Activated naive CD8-positive, alpha-beta T cell treated with anti-CD3 and anti-CD28 coated beads for 36 hours (primary cell): Measurements from ENCODE around the gene SMOC1. TPM values are rescaled to one million over a fixed set of nuclear protein-coding genes. Genes with fewer than 3 reads are reported as not detected.

ENCODE experiments used
- DNase-seq: peaks from one replicate; pipeline ENCODE4 v3.0.0; 2021
- H3K27ac Mint-ChIP-seq: one replicate; pipeline ENCODE4 v1.8.0; 2022; ENCODE audit warnings: mild to moderate bottlenecking, moderate library complexity, mixed read lengths
- H3K27me3 Mint-ChIP-seq: one replicate; pipeline ENCODE4 v1.8.0; 2022; ENCODE audit warnings: mild to moderate bottlenecking, mixed read lengths
- H3K36me3 Mint-ChIP-seq: one replicate; pipeline ENCODE4 v1.8.0; 2021; ENCODE audit warnings: mild to moderate bottlenecking, mixed read lengths
- H3K4me1 Mint-ChIP-seq: one replicate; pipeline ENCODE4 v1.8.0; 2021; ENCODE audit warnings: mixed read lengths
- H3K4me3 Mint-ChIP-seq: one replicate; pipeline ENCODE4 v1.8.0; 2022; ENCODE audit warnings: mild to moderate bottlenecking, moderate library complexity, mixed read lengths
- H3K9me3 Mint-ChIP-seq: one replicate; pipeline ENCODE4 v1.8.0; 2022; ENCODE audit warnings: mixed read lengths
- total RNA-seq, 2 experiments: library from RNA; stranded (reverse); gene quantifications; one replicate each; pipeline ENCODE4 v1.2.3, GENCODE V29; 2021

SMOC1 gene
- total RNA-seq, 2 experiments from 2014 or later, result not detected

- Mint-ChIP-seq H3K36me3 (no peaks in the 10 kb centered on the region), H3K27ac (no peak overlapping the region), H3K4me1 (no peaks in the 10 kb centered on the region), H3K27me3 (peaks cover 5% of the 10 kb centered on the region), H3K9me3 (peaks cover 2% of the 10 kb centered on the region), H3K4me3 (no peak overlapping the region)
- no peak for DNase-seq
Observed at GRCh38 chr14:69904246-69904645, 25.0 kb downstream of the SMOC1 start.

- no peaks in the 10 kb centered on the region for H3K9me3 Mint-ChIP-seq
Observed at GRCh38 chr14:69906201-69906600, 27.0 kb downstream of the SMOC1 start.

GRCh38 chr14:69909826-69910550 lies 30.8 kb downstream of the SMOC1 start:
- Mint-ChIP-seq H3K4me3 (no peak overlapping the region), H3K4me1 (no peaks in the 10 kb centered on the region), H3K27ac (no peak overlapping the region), H3K27me3 (no peaks in the 10 kb centered on the region), H3K36me3 (no peaks in the 10 kb centered on the region), H3K9me3 (no peaks in the 10 kb centered on the region)
- no peak for DNase-seq

More at GRCh38 chr14:69906201-69906600, 27.0 kb downstream of the SMOC1 start:
- Mint-ChIP-seq H3K27me3 (no peaks in the 10 kb centered on the region), H3K27ac (no peak overlapping the region), H3K4me1 (no peaks in the 10 kb centered on the region), H3K4me3 (no peak overlapping the region), H3K36me3 (no peaks in the 10 kb centered on the region)
- DNase-seq, result no peak

GRCh38 chr14:69910871-69911270 lies 31.7 kb downstream of the SMOC1 start:
- Mint-ChIP-seq H3K4me1 (no peaks in the 10 kb centered on the region), H3K27me3 (peaks cover 6% of the 10 kb centered on the region), H3K4me3 (no peak overlapping the region)

GRCh38 chr14:69913686-69914085 lies 34.5 kb downstream of the SMOC1 start:
- H3K36me3 Mint-ChIP-seq, result no peaks in the 10 kb centered on the region
- H3K4me3 Mint-ChIP-seq, result no peak overlapping the region
- peaks cover 19% of the 10 kb centered on the region for H3K27me3 Mint-ChIP-seq
- H3K9me3 Mint-ChIP-seq, result no peaks in the 10 kb centered on the region
- no peaks in the 10 kb centered on the region for H3K4me1 Mint-ChIP-seq
- no peak overlapping the region for H3K27ac Mint-ChIP-seq
- DNase-seq, result no peak

More at GRCh38 chr14:69910871-69911270, 31.7 kb downstream of the SMOC1 start:
- H3K9me3 Mint-ChIP-seq, result no peaks in the 10 kb centered on the region
- H3K27ac Mint-ChIP-seq, result no peak overlapping the region
- no peak for DNase-seq
- no peaks in the 10 kb centered on the region for H3K36me3 Mint-ChIP-seq

GRCh38 chr14:69916396-69916795 lies 37.2 kb downstream of the SMOC1 start:
- no peaks in the 10 kb centered on the region for H3K9me3 Mint-ChIP-seq
- H3K4me3 Mint-ChIP-seq, result no peak overlapping the region
- no peaks in the 10 kb centered on the region for H3K4me1 Mint-ChIP-seq

GRCh38 chr14:69917287-69917686 lies 38.1 kb downstream of the SMOC1 start:
- H3K4me3 Mint-ChIP-seq, result no peak overlapping the region
- no peak overlapping the region for H3K27ac Mint-ChIP-seq
- H3K4me1 Mint-ChIP-seq, result no peaks in the 10 kb centered on the region
- H3K9me3 Mint-ChIP-seq, result no peaks in the 10 kb centered on the region
- DNase-seq, result no peak
- no peaks in the 10 kb centered on the region for H3K36me3 Mint-ChIP-seq
- peaks cover 24% of the 10 kb centered on the region for H3K27me3 Mint-ChIP-seq

More at GRCh38 chr14:69916396-69916795, 37.2 kb downstream of the SMOC1 start:
- H3K36me3 Mint-ChIP-seq, result no peaks in the 10 kb centered on the region
- no peak for DNase-seq
- H3K27me3 Mint-ChIP-seq, result peaks cover 22% of the 10 kb centered on the region
- H3K27ac Mint-ChIP-seq, result no peak overlapping the region

- Mint-ChIP-seq H3K9me3 (no peaks in the 10 kb centered on the region), H3K27me3 (peaks cover 32% of the 10 kb centered on the region)
Observed at GRCh38 chr14:69919815-69920214, 40.6 kb downstream of the SMOC1 start.

GRCh38 chr14:69921052-69921451 lies 41.8 kb downstream of the SMOC1 start:
- Mint-ChIP-seq H3K36me3 (no peaks in the 10 kb centered on the region), H3K4me3 (no peak overlapping the region), H3K27ac (no peak overlapping the region), H3K9me3 (no peaks in the 10 kb centered on the region), H3K27me3 (peaks cover 24% of the 10 kb centered on the region), H3K4me1 (no peaks in the 10 kb centered on the region)
- DNase-seq, result no peak

More at GRCh38 chr14:69919815-69920214, 40.6 kb downstream of the SMOC1 start:
- no peak for DNase-seq
- Mint-ChIP-seq H3K27ac (no peak overlapping the region), H3K4me1 (no peaks in the 10 kb centered on the region), H3K4me3 (no peak overlapping the region), H3K36me3 (no peaks in the 10 kb centered on the region)

- H3K27ac Mint-ChIP-seq, result no peak overlapping the region
- H3K36me3 Mint-ChIP-seq, result no peaks in the 10 kb centered on the region
- DNase-seq, result no peak
- H3K4me1 Mint-ChIP-seq, result no peaks in the 10 kb centered on the region
- no peak overlapping the region for H3K4me3 Mint-ChIP-seq
- H3K9me3 Mint-ChIP-seq, result no peaks in the 10 kb centered on the region
- peaks cover 13% of the 10 kb centered on the region for H3K27me3 Mint-ChIP-seq
Observed at GRCh38 chr14:69922198-69922597, 43.0 kb downstream of the SMOC1 start.

GRCh38 chr14:69924201-69924600 lies 45.0 kb downstream of the SMOC1 start:
- Mint-ChIP-seq H3K4me3 (no peak overlapping the region), H3K27ac (no peak overlapping the region), H3K27me3 (peaks cover 20% of the 10 kb centered on the region), H3K9me3 (no peaks in the 10 kb centered on the region), H3K36me3 (no peaks in the 10 kb centered on the region), H3K4me1 (no peaks in the 10 kb centered on the region)
- DNase-seq, result no peak

GRCh38 chr14:69928111-69928523 lies 48.9 kb downstream of the SMOC1 start:
- peaks cover 19% of the 10 kb centered on the region for H3K27me3 Mint-ChIP-seq
- no peaks in the 10 kb centered on the region for H3K36me3 Mint-ChIP-seq
- H3K27ac Mint-ChIP-seq, result no peak overlapping the region
- H3K4me1 Mint-ChIP-seq, result no peaks in the 10 kb centered on the region
- no peak overlapping the region for H3K4me3 Mint-ChIP-seq
- H3K9me3 Mint-ChIP-seq, result no peaks in the 10 kb centered on the region
- no peak for DNase-seq

GRCh38 chr14:69930780-69931379 lies 51.7 kb downstream of the SMOC1 start:
- Mint-ChIP-seq H3K9me3 (no peaks in the 10 kb centered on the region), H3K4me3 (no peak overlapping the region), H3K4me1 (no peaks in the 10 kb centered on the region), H3K27ac (no peak overlapping the region), H3K27me3 (peaks cover 11% of the 10 kb centered on the region), H3K36me3 (no peaks in the 10 kb centered on the region)
- no peak for DNase-seq

GRCh38 chr14:69931960-69932359 lies 52.7 kb downstream of the SMOC1 start:
- Mint-ChIP-seq H3K27ac (no peak overlapping the region), H3K9me3 (no peaks in the 10 kb centered on the region), H3K4me1 (no peaks in the 10 kb centered on the region), H3K36me3 (no peaks in the 10 kb centered on the region), H3K4me3 (no peak overlapping the region), H3K27me3 (peaks cover 11% of the 10 kb centered on the region)
- no peak for DNase-seq

GRCh38 chr14:69932391-69932790 lies 53.2 kb downstream of the SMOC1 start:
- no peaks in the 10 kb centered on the region for H3K9me3 Mint-ChIP-seq
- no peak for DNase-seq
- peaks cover 11% of the 10 kb centered on the region for H3K27me3 Mint-ChIP-seq
- no peaks in the 10 kb centered on the region for H3K4me1 Mint-ChIP-seq
- H3K27ac Mint-ChIP-seq, result no peak overlapping the region
- H3K4me3 Mint-ChIP-seq, result no peak overlapping the region
- no peaks in the 10 kb centered on the region for H3K36me3 Mint-ChIP-seq
